K562 (cell line): ENCODE data around the gene GPSM3. TPM values are rescaled to one million over a fixed set of nuclear protein-coding genes. Genes with fewer than 3 reads are reported as not detected.

Experiments used
- ATF7 ChIP-seq: fragments of 450-650 bp; IDR thresholded peaks from 2 replicates; pipeline ENCODE4 v1.7.1; 2014; ENCODE audit warnings: mild to moderate bottlenecking, moderate library complexity
- ELF4 ChIP-seq: fragments of 450-650 bp; formaldehyde crosslinking; IDR thresholded peaks from 2 replicates; pipeline ENCODE4 v1.4.0; 2022; ENCODE audit warnings: missing genetic modification characterization
- EP300 ChIP-seq: IDR thresholded peaks from 2 replicates; pipeline ENCODE4 v1.6.1; 2012; ENCODE audit warnings: low read length, improper control_type of control experiment
- ETV6 ChIP-seq, 3 experiments: fragments of 150-350 bp in 1 of 3; sonication (generic) in 1 of 3; formaldehyde crosslinking in 1 of 3; IDR thresholded peaks; 2 replicates each; pipeline versions ENCODE4 v1.6.1 to v1.8.0; 2014 to 2022; ENCODE audit warnings: borderline replicate concordance in 2 of 3, low read depth in 2 of 3, antibody characterized with exemption in 1 of 3, low read length in 1 of 3, mild to moderate bottlenecking in 1 of 3, missing genetic modification reagents in 1 of 3
- GATAD2B ChIP-seq: fragments of 450-650 bp; IDR thresholded peaks from 2 replicates; pipeline ENCODE4 v1.6.1; 2017; ENCODE audit warnings: mild to moderate bottlenecking, borderline replicate concordance
- GTF2E2 ChIP-seq: fragments of 200-800 bp; sonication (Bioruptor generic); IDR thresholded peaks from 2 replicates; pipeline ENCODE4 v1.6.1; 2016; ENCODE audit warnings: missing genetic modification characterization, missing compliant biosample characterization
- HEY1 ChIP-seq: fragments of 250-450 bp; sonication (Bioruptor Pico); IDR thresholded peaks from 2 replicates; pipeline ENCODE4 v1.5.0; 2020; ENCODE audit warnings: mild to moderate bottlenecking, moderate library complexity, borderline replicate concordance
- MEF2D ChIP-seq: conservative IDR thresholded peaks from 2 replicates; pipeline ENCODE4 v1.6.1; 2016; ENCODE audit warnings: low read depth, missing genetic modification characterization, missing compliant biosample characterization
- NFIX ChIP-seq: fragments of 250-450 bp; sonication (Bioruptor Pico); IDR thresholded peaks from 2 replicates; pipeline ENCODE4 v1.4.0; 2020; ENCODE audit warnings: low read depth, mild to moderate bottlenecking, moderate library complexity
- POLR3A ChIP-seq: IDR thresholded peaks from 2 replicates; pipeline ENCODE4 v1.6.1; 2011; ENCODE audit warnings: borderline replicate concordance, mild to moderate bottlenecking, moderate library complexity; ENCODE audit not compliant: insufficient read length, insufficient read depth; ENCODE audit errors: extremely low read depth
- RBM14 ChIP-seq: fragments of 200-400 bp; formaldehyde crosslinking; IDR thresholded peaks from 2 replicates; pipeline ENCODE4 v1.6.1; 2018; ENCODE audit warnings: low read depth, mild to moderate bottlenecking, low read length, moderate library complexity, borderline replicate concordance; ENCODE audit not compliant: insufficient read depth
- SPI1 ChIP-seq: IDR thresholded peaks from 2 replicates; pipeline ENCODE4 v1.6.1; 2011; ENCODE audit warnings: low read depth, low read length, control low read depth, borderline replicate concordance
- ZKSCAN8 ChIP-seq: fragments of 200-800 bp; sonication (Bioruptor generic); IDR thresholded peaks from 2 replicates; pipeline ENCODE4 v1.6.1; 2016; ENCODE audit warnings: missing genetic modification characterization, missing compliant biosample characterization
- ZNF134 ChIP-seq: fragments of 250-450 bp; sonication (Bioruptor Pico); conservative IDR thresholded peaks from 2 replicates; pipeline ENCODE4 v1.4.0; 2020
- ZNF561 ChIP-seq: fragments of 450-650 bp; formaldehyde crosslinking; conservative IDR thresholded peaks from 2 replicates; pipeline ENCODE4 v1.4.0; 2020; ENCODE audit warnings: mild to moderate bottlenecking, moderate library complexity
- ZNF695 ChIP-seq: fragments of 450-650 bp; formaldehyde crosslinking; IDR thresholded peaks from 2 replicates; pipeline ENCODE4 v1.4.0; 2020; ENCODE audit warnings: mild to moderate bottlenecking, moderate library complexity
- ZNF76 ChIP-seq: fragments of 250-450 bp; sonication (Bioruptor Pico); IDR thresholded peaks from 2 replicates; pipeline ENCODE4 v1.4.0; 2020; ENCODE audit warnings: mild to moderate bottlenecking, moderate library complexity, borderline replicate concordance
- polyA plus RNA-seq, 8 experiments: library from polyadenylated mRNA; depleted of rRNA in 4 of 8; stranded (reverse) in 5 of 8; unstranded in 3 of 8; fragments of >200 nt; fragmentation: Nextera tagmentation in 2 of 8; fragmentation: Illumina TruSeq in 1 of 8; extraction: Ambion mirVana in 2 of 8; extraction: Trizol in 1 of 8; gene quantifications; 2 replicates each; pipeline versions ENCODE4 v1.2.1 to v1.2.3, GENCODE V29; 2011 to 2014; ENCODE audit warnings: inconsistent platforms in 1 of 8, missing spikeins in 1 of 8
- total RNA-seq, 7 experiments: library from RNA; depleted of rRNA in 6 of 7; stranded (reverse); fragments of >200 nt in 6 of 7; fragmentation: Illumina TruSeq in 2 of 7; extraction: Trizol in 2 of 7; gene quantifications; 2 replicates each; pipeline versions ENCODE4 v1.2.1 to v1.2.3, GENCODE V29; 2011 to 2021; ENCODE audit warnings: low replicate concordance in 1 of 7
- TF ChIP-seq, protein P1 (sequence below), 2 experiments: fragments of 450-650 bp; conservative IDR thresholded peaks; 2 replicates each; pipeline ENCODE4 v1.6.1; 2017; ENCODE audit warnings: mild to moderate bottlenecking in 2 of 2, moderate library complexity in 2 of 2
- TF ChIP-seq, protein P2 (sequence below): sonication (generic); formaldehyde crosslinking; IDR thresholded peaks from 2 replicates; pipeline ENCODE4 v1.8.0; 2022; ENCODE audit warnings: mild to moderate bottlenecking, missing genetic modification reagents
- TF ChIP-seq, protein P3 (sequence below): fragments of 250-450 bp; sonication (Bioruptor Pico); IDR thresholded peaks from 2 replicates; pipeline ENCODE4 v1.5.0; 2020; ENCODE audit warnings: mild to moderate bottlenecking
- TF ChIP-seq, protein P4 (sequence below): fragments of 250-450 bp; sonication (Bioruptor Pico); IDR thresholded peaks from 2 replicates; pipeline ENCODE4 v1.6.1; 2021; ENCODE audit warnings: mild to moderate bottlenecking

Gene GPSM3
- total and polyA plus RNA-seq, 9 of the 15 experiments (the other 6 are each of a cell fraction or from before 2014, with no cell fraction given): 5.3 to 42.6 (median 24.4) TPM

DNA sequence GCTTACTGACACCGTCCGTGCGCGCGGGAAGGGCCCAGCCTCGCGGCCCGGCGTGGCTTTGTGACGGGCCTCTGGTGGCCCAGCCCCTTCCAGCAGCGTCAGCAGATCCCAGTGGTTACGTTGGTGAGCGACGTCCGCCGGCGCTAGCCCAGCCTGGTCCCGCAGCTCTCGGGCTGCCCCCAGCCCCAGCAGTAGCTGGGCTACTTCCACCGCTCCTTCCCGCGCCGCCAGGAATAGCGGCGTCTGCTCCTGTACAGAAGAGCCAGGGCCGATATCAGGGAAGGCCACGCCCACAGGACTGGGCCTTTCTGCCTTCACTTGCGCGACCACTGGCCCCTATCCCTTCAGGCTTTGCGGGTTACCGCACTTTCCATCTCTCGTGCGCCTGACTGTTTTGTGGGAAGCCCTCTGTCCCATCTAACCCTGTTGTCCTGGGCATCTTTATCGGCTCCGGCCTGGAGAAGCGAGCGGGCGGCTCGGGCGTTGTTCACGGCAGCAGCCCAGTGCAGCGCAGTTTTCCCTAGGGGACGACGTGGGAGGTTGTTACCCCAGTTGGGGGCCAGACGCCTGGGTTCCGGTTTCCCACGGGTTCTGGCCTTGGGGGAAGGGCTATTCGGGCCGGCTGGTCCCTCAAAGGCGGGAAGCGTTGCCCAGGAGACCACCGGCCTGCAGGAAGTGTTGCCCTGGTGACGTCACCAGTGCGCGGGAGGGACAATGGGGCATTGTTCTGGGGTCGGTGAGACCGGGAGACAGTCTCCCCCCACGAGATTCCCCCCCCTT lies 3.6 kb upstream of the GPSM3 start (continued):
- TF ChIP-seq, protein P1, sequence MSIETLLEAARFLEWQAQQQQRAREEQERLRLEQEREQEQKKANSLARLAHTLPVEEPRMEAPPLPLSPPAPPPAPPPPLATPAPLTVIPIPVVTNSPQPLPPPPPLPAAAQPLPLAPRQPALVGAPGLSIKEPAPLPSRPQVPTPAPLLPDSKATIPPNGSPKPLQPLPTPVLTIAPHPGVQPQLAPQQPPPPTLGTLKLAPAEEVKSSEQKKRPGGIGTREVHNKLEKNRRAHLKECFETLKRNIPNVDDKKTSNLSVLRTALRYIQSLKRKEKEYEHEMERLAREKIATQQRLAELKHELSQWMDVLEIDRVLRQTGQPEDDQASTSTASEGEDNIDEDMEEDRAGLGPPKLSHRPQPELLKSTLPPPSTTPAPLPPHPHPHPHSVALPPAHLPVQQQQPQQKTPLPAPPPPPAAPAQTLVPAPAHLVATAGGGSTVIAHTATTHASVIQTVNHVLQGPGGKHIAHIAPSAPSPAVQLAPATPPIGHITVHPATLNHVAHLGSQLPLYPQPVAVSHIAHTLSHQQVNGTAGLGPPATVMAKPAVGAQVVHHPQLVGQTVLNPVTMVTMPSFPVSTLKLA (conservative IDR thresholded peaks at IDR 0.05): peak in 1 of 2 experiments; percentile 96; a peak in 3 of 4 replicates
- TF ChIP-seq ZNF76 (peak; percentile 39; the same call in 1 of the 2 replicates), ELF4 (CRISPR knock-in tag) (peak; percentile 48; the same call in 1 of the 2 replicates), ZKSCAN8 (CRISPR knock-in tag) (no peak), POLR3A (no peak), ZNF561 (CRISPR knock-in tag) (no peak), RBM14 (no peak), EP300 (no peak), ZNF134 (CRISPR knock-in tag) (no peak), ETV6 (IDR thresholded peaks at IDR 0.05; ENCODE audit: borderline replicate concordance in 1 of 2, low read depth in 2 of 2, low read length in 1 of 2) (no peak; a peak in 2 of 4 replicates), ETV6 (CRISPR knock-in tag; IDR thresholded peaks at IDR 0.05; ENCODE audit: borderline replicate concordance) (0 out of 2 replicates have a peak, but pooled peaks have one; percentile 70), GTF2E2 (tag) (no peak), GATAD2B (peak; percentile 58; the same call in 1 of the 2 replicates), MEF2D (no peak), ATF7 (peak; percentile 98), NFIX (CRISPR knock-in tag) (no peak; the same call in 1 of the 2 replicates), HEY1 (CRISPR knock-in tag) (0 out of 2 replicates have a peak, but pooled peaks have one; percentile 19), ZNF695 (CRISPR knock-in tag) (no peak), SPI1 (0 out of 2 replicates have a peak, but pooled peaks have one; percentile 14)
- TF ChIP-seq, protein P2, sequence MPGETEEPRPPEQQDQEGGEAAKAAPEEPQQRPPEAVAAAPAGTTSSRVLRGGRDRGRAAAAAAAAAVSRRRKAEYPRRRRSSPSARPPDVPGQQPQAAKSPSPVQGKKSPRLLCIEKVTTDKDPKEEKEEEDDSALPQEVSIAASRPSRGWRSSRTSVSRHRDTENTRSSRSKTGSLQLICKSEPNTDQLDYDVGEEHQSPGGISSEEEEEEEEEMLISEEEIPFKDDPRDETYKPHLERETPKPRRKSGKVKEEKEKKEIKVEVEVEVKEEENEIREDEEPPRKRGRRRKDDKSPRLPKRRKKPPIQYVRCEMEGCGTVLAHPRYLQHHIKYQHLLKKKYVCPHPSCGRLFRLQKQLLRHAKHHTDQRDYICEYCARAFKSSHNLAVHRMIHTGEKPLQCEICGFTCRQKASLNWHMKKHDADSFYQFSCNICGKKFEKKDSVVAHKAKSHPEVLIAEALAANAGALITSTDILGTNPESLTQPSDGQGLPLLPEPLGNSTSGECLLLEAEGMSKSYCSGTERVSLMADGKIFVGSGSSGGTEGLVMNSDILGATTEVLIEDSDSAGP: peak; percentile 55; the same call in 1 of the 2 replicates
- TF ChIP-seq, protein P3, sequence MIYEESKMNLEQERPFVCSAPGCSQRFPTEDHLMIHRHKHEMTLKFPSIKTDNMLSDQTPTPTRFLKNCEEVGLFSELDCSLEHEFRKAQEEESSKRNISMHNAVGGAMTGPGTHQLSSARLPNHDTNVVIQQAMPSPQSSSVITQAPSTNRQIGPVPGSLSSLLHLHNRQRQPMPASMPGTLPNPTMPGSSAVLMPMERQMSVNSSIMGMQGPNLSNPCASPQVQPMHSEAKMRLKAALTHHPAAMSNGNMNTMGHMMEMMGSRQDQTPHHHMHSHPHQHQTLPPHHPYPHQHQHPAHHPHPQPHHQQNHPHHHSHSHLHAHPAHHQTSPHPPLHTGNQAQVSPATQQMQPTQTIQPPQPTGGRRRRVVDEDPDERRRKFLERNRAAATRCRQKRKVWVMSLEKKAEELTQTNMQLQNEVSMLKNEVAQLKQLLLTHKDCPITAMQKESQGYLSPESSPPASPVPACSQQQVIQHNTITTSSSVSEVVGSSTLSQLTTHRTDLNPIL (CRISPR knock-in tag): no peak
- TF ChIP-seq, protein P4, sequence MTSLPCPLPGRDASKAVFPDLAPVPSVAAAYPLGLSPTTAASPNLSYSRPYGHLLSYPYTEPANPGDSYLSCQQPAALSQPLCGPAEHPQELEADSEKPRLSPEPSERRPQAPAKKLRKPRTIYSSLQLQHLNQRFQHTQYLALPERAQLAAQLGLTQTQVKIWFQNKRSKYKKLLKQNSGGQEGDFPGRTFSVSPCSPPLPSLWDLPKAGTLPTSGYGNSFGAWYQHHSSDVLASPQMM (CRISPR knock-in tag): no peak
